Activated naive CD8-positive, alpha-beta T cell (primary cell): Measurements from ENCODE around the gene CZIB.

Source experiments
- H3K27ac Mint-ChIP-seq: one replicate; pipeline ENCODE4 v1.8.0; 2021; ENCODE audit warnings: mixed read lengths
- H3K27me3 Mint-ChIP-seq: one replicate; pipeline ENCODE4 v1.8.0; 2021; ENCODE audit warnings: mixed read lengths
- H3K36me3 Mint-ChIP-seq: one replicate; pipeline ENCODE4 v1.8.0; 2021; ENCODE audit warnings: mixed read lengths
- H3K4me1 Mint-ChIP-seq: one replicate; pipeline ENCODE4 v1.8.0; 2021; ENCODE audit warnings: low read depth, mixed read lengths
- H3K4me3 Mint-ChIP-seq: one replicate; pipeline ENCODE4 v1.8.0; 2021; ENCODE audit warnings: mild to moderate bottlenecking, mixed read lengths
- H3K9me3 Mint-ChIP-seq: one replicate; pipeline ENCODE4 v1.8.0; 2021; ENCODE audit warnings: low read depth, mixed read lengths

Gene CZIB

GRCh38 chr1:53220171-53220961, at the start of gene CZIB:
CZIB (minus strand) TSS chr1:53220634; CDS start chr1:53220575, 59 bp downstream.
- H3K4me3 Mint-ChIP-seq = peak within 1 kb of the TSS; percentile 92
- H3K4me1 Mint-ChIP-seq = peaks cover 15% of the 10 kb centered on the region
- no peaks in the 10 kb centered on the region for H3K36me3 Mint-ChIP-seq
- H3K27ac Mint-ChIP-seq = peak within 1 kb of the TSS; percentile 96
- H3K9me3 Mint-ChIP-seq = no peaks in the 10 kb centered on the region
- no peaks in the 10 kb centered on the region for H3K27me3 Mint-ChIP-seq

- Mint-ChIP-seq H3K4me3 (no peak overlapping the region), H3K9me3 (no peaks in the 10 kb centered on the region), H3K27me3 (no peaks in the 10 kb centered on the region), H3K27ac (no peak overlapping the region), H3K36me3 (peaks cover 21% of the 10 kb centered on the region), H3K4me1 (no peaks in the 10 kb centered on the region)
Observed at GRCh38 chr1:53270107-53270506, 49.7 kb upstream of the CZIB start.

GRCh38 chr1:53267761-53268160, 47.3 kb upstream of the CZIB start:
- H3K4me1 Mint-ChIP-seq = no peaks in the 10 kb centered on the region
- no peak overlapping the region for H3K27ac Mint-ChIP-seq
- H3K27me3 Mint-ChIP-seq = no peaks in the 10 kb centered on the region
- H3K9me3 Mint-ChIP-seq = no peaks in the 10 kb centered on the region
- no peak overlapping the region for H3K4me3 Mint-ChIP-seq
- peaks cover 34% of the 10 kb centered on the region for H3K36me3 Mint-ChIP-seq

GRCh38 chr1:53266038-53266437, 45.6 kb upstream of the CZIB start:
- Mint-ChIP-seq H3K4me3 (no peak overlapping the region), H3K27me3 (no peaks in the 10 kb centered on the region), H3K36me3 (peaks cover 38% of the 10 kb centered on the region), H3K4me1 (no peaks in the 10 kb centered on the region), H3K27ac (no peak overlapping the region), H3K9me3 (no peaks in the 10 kb centered on the region)

- Mint-ChIP-seq H3K36me3 (peaks cover 42% of the 10 kb centered on the region), H3K4me3 (no peak overlapping the region), H3K27ac (no peak overlapping the region), H3K27me3 (no peaks in the 10 kb centered on the region), H3K9me3 (no peaks in the 10 kb centered on the region), H3K4me1 (no peaks in the 10 kb centered on the region)
Observed at GRCh38 chr1:53265581-53265980, 45.1 kb upstream of the CZIB start.

GRCh38 chr1:53264048-53264447, 43.6 kb upstream of the CZIB start:
- no peaks in the 10 kb centered on the region for H3K4me1 Mint-ChIP-seq
- H3K36me3 Mint-ChIP-seq = peaks cover 40% of the 10 kb centered on the region
- no peaks in the 10 kb centered on the region for H3K9me3 Mint-ChIP-seq
- no peak overlapping the region for H3K27ac Mint-ChIP-seq
- H3K4me3 Mint-ChIP-seq = no peak overlapping the region
- H3K27me3 Mint-ChIP-seq = no peaks in the 10 kb centered on the region

GRCh38 chr1:53262000-53262399, 41.6 kb upstream of the CZIB start:
- H3K9me3 Mint-ChIP-seq = no peaks in the 10 kb centered on the region
- H3K27me3 Mint-ChIP-seq = no peaks in the 10 kb centered on the region
- H3K4me3 Mint-ChIP-seq = no peak overlapping the region
- no peak overlapping the region for H3K27ac Mint-ChIP-seq
- peaks cover 47% of the 10 kb centered on the region for H3K36me3 Mint-ChIP-seq
- no peaks in the 10 kb centered on the region for H3K4me1 Mint-ChIP-seq

GRCh38 chr1:53260631-53261247, 40.3 kb upstream of the CZIB start:
- Mint-ChIP-seq H3K27me3 (no peaks in the 10 kb centered on the region), H3K9me3 (no peaks in the 10 kb centered on the region), H3K4me1 (no peaks in the 10 kb centered on the region), H3K27ac (no peak overlapping the region), H3K36me3 (peaks cover 48% of the 10 kb centered on the region), H3K4me3 (no peak overlapping the region)

- H3K27me3 Mint-ChIP-seq = no peaks in the 10 kb centered on the region
- no peak overlapping the region for H3K4me3 Mint-ChIP-seq
- no peaks in the 10 kb centered on the region for H3K4me1 Mint-ChIP-seq
- no peaks in the 10 kb centered on the region for H3K9me3 Mint-ChIP-seq
- no peak overlapping the region for H3K27ac Mint-ChIP-seq
- peaks cover 40% of the 10 kb centered on the region for H3K36me3 Mint-ChIP-seq
Observed at GRCh38 chr1:53259932-53260331, 39.5 kb upstream of the CZIB start.

- no peak overlapping the region for H3K27ac Mint-ChIP-seq
- no peaks in the 10 kb centered on the region for H3K9me3 Mint-ChIP-seq
- H3K36me3 Mint-ChIP-seq = peaks cover 34% of the 10 kb centered on the region
- no peaks in the 10 kb centered on the region for H3K4me1 Mint-ChIP-seq
- H3K4me3 Mint-ChIP-seq = no peak overlapping the region
- H3K27me3 Mint-ChIP-seq = no peaks in the 10 kb centered on the region
Observed at GRCh38 chr1:53258216-53258615, 37.8 kb upstream of the CZIB start.

GRCh38 chr1:53257454-53258081, 37.1 kb upstream of the CZIB start:
- H3K27ac Mint-ChIP-seq = no peak overlapping the region
- H3K4me3 Mint-ChIP-seq = no peak overlapping the region
- peaks cover 30% of the 10 kb centered on the region for H3K36me3 Mint-ChIP-seq
- no peaks in the 10 kb centered on the region for H3K4me1 Mint-ChIP-seq
- no peaks in the 10 kb centered on the region for H3K9me3 Mint-ChIP-seq
- H3K27me3 Mint-ChIP-seq = no peaks in the 10 kb centered on the region

GRCh38 chr1:53256511-53257453, 36.3 kb upstream of the CZIB start:
- H3K4me1 Mint-ChIP-seq = no peaks in the 10 kb centered on the region
- H3K27ac Mint-ChIP-seq = peak overlapping the region; percentile 22
- peaks cover 30% of the 10 kb centered on the region for H3K36me3 Mint-ChIP-seq
- H3K9me3 Mint-ChIP-seq = no peaks in the 10 kb centered on the region
- no peaks in the 10 kb centered on the region for H3K27me3 Mint-ChIP-seq
- no peak overlapping the region for H3K4me3 Mint-ChIP-seq

- peaks cover 25% of the 10 kb centered on the region for H3K36me3 Mint-ChIP-seq
- H3K27me3 Mint-ChIP-seq = no peaks in the 10 kb centered on the region
- H3K4me1 Mint-ChIP-seq = no peaks in the 10 kb centered on the region
Observed at GRCh38 chr1:53255031-53255430, 34.6 kb upstream of the CZIB start.

GRCh38 chr1:53254011-53254640, 33.7 kb upstream of the CZIB start:
- no peaks in the 10 kb centered on the region for H3K9me3 Mint-ChIP-seq
- no peak overlapping the region for H3K27ac Mint-ChIP-seq
- peaks cover 30% of the 10 kb centered on the region for H3K36me3 Mint-ChIP-seq
- H3K4me1 Mint-ChIP-seq = no peaks in the 10 kb centered on the region
- H3K27me3 Mint-ChIP-seq = no peaks in the 10 kb centered on the region
- H3K4me3 Mint-ChIP-seq = no peak overlapping the region

More at GRCh38 chr1:53255031-53255430, 34.6 kb upstream of the CZIB start:
- Mint-ChIP-seq H3K9me3 (no peaks in the 10 kb centered on the region), H3K27ac (no peak overlapping the region), H3K4me3 (no peak overlapping the region)
